ENCODE results near the gene RAB11FIP4.

The RAB11FIP4 gene

DNA sequence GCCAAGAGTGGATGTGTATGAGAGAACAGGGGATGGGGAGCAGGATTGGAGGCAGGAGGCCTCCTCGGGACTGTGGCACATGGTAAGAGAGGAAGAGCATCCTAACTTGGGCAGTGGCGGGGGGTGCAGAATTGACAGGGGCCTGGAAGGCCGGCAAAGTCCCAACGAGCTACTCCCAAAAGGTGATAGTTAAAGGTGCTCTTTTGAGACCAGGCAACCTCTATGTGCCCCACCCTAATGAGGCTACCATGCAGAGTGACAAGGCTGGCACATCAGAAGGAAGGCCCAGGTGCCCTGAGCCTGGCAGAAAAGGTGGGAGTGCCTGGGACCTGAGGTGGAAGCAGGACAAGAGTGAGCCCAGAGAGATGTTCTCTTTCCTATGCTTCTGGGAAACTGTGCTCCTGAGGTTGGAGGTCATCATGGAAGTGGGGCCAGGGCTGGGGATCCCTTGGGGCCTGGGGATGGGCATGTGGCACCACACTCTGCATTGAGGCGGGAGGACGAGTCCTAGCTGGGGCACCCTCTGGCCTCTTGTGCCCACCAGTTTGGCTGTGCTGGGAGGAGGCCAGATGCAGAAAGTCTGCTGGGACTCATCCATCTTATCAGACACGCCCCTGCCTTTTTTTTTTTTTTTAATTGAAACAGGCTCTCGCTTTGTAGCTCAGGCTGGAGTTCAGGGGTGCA, 5.9 kb downstream of the RAB11FIP4 start:
- H3K9ac ChIP-seq (ENCODE audit: low read length) = no peak overlapping the region
- H3K9me3 ChIP-seq (ENCODE audit: control insufficient read depth, insufficient read depth, low read depth, low read length) = no peaks in the 10 kb centered on the region
- H3K4me1 ChIP-seq (ENCODE audit: control insufficient read depth, insufficient read depth, low read length) = peaks cover under 1% of the 10 kb centered on the region; the same call in 1 of the 2 replicates
- H3K4me3 ChIP-seq (ENCODE audit: low read depth, low read length) = no peak overlapping the region
- H3K27ac ChIP-seq (ENCODE audit: low read depth, low read length) = no peak overlapping the region
- H3K27me3 ChIP-seq (ENCODE audit: control insufficient read depth, insufficient read depth, low read length) = peaks cover 21% of the 10 kb centered on the region
- no peaks in the 10 kb centered on the region for H3K36me3 ChIP-seq (ENCODE audit: control insufficient read depth, insufficient read depth, low read length)

DNA sequence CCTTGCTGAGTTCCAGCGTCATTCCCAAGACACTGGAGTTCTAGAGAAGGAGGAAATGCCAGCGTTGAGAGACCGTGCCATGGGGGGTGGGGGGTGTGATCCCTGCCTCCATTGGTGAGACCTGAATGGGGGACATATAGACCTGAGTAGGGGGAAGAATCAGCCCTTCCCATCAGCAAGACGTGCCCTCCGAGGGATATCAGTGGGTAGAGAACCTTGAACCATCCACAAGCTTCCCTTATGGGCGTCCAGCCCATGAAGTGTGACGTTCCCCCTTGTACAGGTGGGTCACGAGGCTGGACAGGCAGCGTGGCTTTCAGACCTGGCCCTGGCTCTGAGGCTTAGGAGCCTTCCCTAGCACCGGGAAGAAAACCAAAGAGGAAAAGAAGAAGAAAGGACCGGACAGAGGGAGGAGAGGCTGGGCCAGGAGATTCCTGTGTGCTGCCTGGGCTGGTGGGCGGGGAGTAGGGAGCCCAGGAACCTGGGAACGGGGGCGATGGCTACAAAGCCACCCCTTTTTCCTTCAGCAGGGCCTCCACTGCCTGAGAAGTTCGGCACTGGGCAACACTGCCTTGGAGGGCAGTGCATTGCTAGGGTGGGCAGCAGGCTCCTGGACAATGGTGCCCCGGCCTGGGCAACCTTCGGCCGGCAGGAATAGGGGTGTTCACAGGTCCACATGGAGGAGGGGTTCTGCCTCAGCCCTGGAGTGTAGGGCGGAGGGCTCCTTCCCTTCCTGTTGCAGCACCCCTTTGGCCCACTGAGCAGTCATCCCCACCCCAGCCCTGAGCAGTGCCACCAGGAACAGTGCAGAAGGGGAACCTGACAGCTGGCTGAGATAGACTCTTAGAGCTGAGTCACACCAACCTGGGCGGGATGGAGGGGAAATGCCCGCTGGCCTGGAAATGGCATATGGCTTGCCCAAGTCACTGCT, 7.2 kb downstream of the RAB11FIP4 start:
- Histone ChIP-seq H3K9me3 (ENCODE audit: control insufficient read depth, insufficient read depth, low read depth, low read length) (no peaks in the 10 kb centered on the region), H3K27ac (ENCODE audit: low read depth, low read length) (no peak overlapping the region), H3K36me3 (ENCODE audit: control insufficient read depth, insufficient read depth, low read length) (no peaks in the 10 kb centered on the region), H3K27me3 (ENCODE audit: control insufficient read depth, insufficient read depth, low read length) (peaks cover 8% of the 10 kb centered on the region; the same call in 1 of the 2 replicates), H3K9ac (ENCODE audit: low read length) (no peak overlapping the region), H3K4me3 (ENCODE audit: low read depth, low read length) (no peak overlapping the region), H3K4me1 (ENCODE audit: control insufficient read depth, insufficient read depth, low read length) (no peaks in the 10 kb centered on the region)

DNA sequence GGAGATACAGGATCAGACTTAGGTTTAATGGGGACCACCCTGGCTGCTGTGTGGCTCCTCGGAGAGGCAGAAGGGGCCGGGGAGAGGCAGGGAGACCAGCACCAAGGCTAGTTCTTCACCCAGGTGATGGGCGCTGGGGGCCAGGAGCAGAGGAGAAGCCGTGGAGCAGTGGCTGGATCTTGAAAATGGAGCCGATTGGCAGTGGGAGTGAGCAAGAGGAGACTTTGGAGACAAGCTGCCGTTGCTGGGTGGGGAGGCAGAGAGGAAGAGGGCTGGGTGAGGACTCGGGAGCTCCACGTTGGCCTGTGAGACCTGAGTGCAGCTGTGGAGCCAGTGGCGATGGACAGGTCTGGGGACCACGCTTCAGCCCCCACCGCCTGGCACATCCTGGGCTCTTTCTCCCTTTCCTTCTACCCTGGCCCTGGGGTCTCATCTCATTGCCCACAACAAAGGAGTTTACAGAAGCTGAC, 9.0 kb downstream of the RAB11FIP4 start:
- Histone ChIP-seq H3K27me3 (ENCODE audit: control insufficient read depth, insufficient read depth, low read length) (no peaks in the 10 kb centered on the region; the same call in 1 of the 2 replicates), H3K36me3 (ENCODE audit: control insufficient read depth, insufficient read depth, low read length) (no peaks in the 10 kb centered on the region), H3K9ac (ENCODE audit: low read length) (no peak overlapping the region), H3K4me1 (ENCODE audit: control insufficient read depth, insufficient read depth, low read length) (no peaks in the 10 kb centered on the region), H3K27ac (ENCODE audit: low read depth, low read length) (no peak overlapping the region), H3K4me3 (ENCODE audit: low read depth, low read length) (no peak overlapping the region), H3K9me3 (ENCODE audit: control insufficient read depth, insufficient read depth, low read depth, low read length) (no peaks in the 10 kb centered on the region)

DNA sequence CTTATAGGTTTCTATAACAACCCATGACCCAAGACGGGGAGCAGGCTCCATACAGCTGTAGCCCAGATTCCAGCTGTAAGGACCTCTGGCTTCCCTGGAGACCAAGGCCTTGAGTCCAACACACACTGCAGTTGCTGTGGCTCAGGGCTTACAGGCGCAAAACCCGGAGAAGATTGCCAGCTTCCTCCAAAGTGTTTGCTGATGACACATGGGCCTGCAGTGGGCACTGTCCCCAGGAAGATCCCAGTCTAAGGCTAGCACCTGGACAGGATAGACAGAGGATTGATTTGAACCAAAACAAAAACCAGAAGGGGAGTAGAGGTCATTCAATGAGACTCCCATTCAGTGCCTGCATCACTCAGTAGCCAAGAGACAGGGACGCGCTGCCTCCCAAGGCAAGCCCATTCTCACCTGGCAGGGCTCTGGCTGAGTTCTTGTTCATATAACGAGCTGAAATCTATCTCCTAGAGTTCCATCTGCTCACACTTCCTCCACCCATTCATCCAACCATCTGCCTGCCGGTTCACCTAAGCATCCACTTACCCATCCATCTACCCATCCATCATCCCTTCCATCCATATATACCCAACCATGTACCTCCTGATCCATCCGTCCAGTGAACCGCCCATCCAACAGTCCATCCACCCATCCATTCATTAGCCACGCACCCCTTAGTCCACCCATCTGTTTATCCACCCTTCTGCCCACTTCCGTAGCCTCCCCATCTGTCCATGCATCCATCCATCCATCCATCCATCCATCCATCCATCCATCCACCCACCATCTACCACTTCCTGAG, 10.2 kb downstream of the RAB11FIP4 start:
- H3K4me1 ChIP-seq (ENCODE audit: control insufficient read depth, insufficient read depth, low read length) = peaks cover 7% of the 10 kb centered on the region; the same call in 1 of the 2 replicates
- H3K4me3 ChIP-seq (ENCODE audit: low read depth, low read length) = no peak overlapping the region
- H3K27ac ChIP-seq (ENCODE audit: low read depth, low read length) = no peak overlapping the region
- H3K27me3 ChIP-seq (ENCODE audit: control insufficient read depth, insufficient read depth, low read length) = no peaks in the 10 kb centered on the region
- no peaks in the 10 kb centered on the region for H3K36me3 ChIP-seq (ENCODE audit: control insufficient read depth, insufficient read depth, low read length)
- no peak overlapping the region for H3K9ac ChIP-seq (ENCODE audit: low read length)
- no peaks in the 10 kb centered on the region for H3K9me3 ChIP-seq (ENCODE audit: control insufficient read depth, insufficient read depth, low read depth, low read length)

DNA sequence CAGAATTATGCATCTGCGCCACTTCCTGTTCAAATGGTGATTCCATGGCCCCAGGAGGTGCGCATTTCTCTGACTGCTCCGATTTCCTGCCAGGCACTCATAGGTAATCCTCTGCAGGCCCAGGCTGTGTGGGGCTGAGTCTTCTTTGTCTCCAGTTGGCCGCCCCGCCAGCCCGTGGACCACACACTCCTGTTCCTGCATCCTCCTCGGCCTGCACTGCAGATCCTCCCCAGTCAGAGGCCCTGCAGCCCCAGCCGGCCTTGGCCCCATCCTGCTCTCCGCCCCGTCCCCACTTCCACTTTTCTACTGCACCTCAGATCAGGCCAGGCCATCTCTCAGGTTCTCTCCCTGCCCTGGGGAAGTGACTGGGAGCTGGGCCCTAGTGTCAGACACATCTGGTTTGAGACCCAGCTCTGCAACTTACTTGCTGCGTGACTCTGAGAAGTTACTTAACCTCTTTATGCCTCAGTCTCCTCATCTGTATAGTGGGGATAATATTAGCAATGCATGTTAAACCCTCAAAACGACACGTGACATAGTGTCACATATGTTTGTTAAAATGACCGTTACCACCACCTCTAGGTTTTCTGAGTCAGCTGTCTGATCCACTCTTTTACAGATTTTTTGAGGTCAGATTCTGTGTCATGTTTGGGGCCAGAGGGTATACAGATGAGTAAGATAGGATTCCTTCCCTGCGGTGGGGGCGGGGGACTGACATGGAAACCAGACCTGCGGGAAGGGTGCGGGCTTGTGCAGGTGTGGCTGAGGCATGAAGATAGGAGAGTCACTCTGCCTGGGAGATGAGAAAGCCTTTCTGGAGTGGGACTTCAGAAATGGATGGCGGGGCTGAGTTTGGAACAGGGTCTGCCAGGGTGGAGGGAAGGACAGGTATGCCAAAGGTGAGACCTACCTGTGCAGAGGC, 12.8 kb downstream of the RAB11FIP4 start:
- H3K9me3 ChIP-seq (ENCODE audit: control insufficient read depth, insufficient read depth, low read depth, low read length) = no peaks in the 10 kb centered on the region
- no peak overlapping the region for H3K9ac ChIP-seq (ENCODE audit: low read length)
- H3K36me3 ChIP-seq (ENCODE audit: control insufficient read depth, insufficient read depth, low read length) = no peaks in the 10 kb centered on the region
- H3K27ac ChIP-seq (ENCODE audit: low read depth, low read length) = no peak overlapping the region
- no peak overlapping the region for H3K4me3 ChIP-seq (ENCODE audit: low read depth, low read length)
- H3K4me1 ChIP-seq (ENCODE audit: control insufficient read depth, insufficient read depth, low read length) = peaks cover 7% of the 10 kb centered on the region; the same call in 1 of the 2 replicates
- H3K27me3 ChIP-seq (ENCODE audit: control insufficient read depth, insufficient read depth, low read length) = no peaks in the 10 kb centered on the region

DNA sequence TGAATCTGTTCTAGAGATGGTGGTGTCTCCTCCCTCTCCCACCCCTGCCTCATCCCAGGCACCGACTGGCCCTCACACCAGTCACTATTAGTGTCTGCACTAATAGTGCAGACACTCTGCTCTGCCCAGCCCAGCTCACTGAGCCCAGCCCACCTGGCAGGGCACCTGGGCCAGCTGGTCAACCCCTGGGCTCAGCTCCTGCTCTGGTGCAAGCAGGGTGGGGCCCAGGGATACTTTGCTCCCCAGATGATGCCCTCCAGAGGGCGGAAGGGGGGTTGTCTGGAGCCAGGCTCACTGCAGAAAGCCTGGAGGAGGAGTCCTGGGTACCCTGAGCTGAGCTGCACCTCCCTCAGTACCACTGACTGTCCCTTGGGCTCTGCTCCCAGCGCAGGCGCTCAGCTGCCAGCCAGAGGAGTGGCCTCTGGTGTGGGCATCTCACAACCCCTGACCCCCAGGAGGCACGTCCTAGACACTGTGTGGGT, 14.5 kb downstream of the RAB11FIP4 start:
- Histone ChIP-seq H3K4me3 (ENCODE audit: low read depth, low read length) (no peak overlapping the region), H3K9ac (ENCODE audit: low read length) (no peak overlapping the region), H3K27ac (ENCODE audit: low read depth, low read length) (no peak overlapping the region), H3K9me3 (ENCODE audit: control insufficient read depth, insufficient read depth, low read depth, low read length) (no peaks in the 10 kb centered on the region), H3K4me1 (ENCODE audit: control insufficient read depth, insufficient read depth, low read length) (peaks cover 7% of the 10 kb centered on the region; the same call in 1 of the 2 replicates), H3K36me3 (ENCODE audit: control insufficient read depth, insufficient read depth, low read length) (no peaks in the 10 kb centered on the region), H3K27me3 (ENCODE audit: control insufficient read depth, insufficient read depth, low read length) (no peaks in the 10 kb centered on the region)

DNA sequence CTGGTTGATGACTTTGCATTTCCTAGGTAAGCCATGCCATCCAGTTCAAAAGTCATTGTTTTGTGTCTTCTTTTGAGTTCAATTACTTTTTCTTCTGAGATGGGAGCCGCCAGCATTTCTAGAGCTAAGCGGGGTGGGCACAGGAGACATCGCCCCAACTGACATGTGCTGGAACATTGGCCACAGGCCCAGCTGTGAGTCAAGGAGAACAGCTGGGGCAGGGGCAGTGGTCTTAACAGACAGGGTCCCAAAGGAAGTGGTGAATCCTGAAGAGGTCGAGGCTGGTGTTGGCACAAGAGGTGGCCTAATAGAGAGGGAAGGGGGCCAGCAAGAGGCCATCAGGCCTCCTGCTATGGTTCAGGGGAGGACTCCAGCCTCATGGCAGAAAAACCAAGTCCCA, 17.1 kb downstream of the RAB11FIP4 start:
- Histone ChIP-seq H3K27ac (ENCODE audit: low read depth, low read length) (no peak overlapping the region), H3K9me3 (ENCODE audit: control insufficient read depth, insufficient read depth, low read depth, low read length) (no peaks in the 10 kb centered on the region), H3K4me1 (ENCODE audit: control insufficient read depth, insufficient read depth, low read length) (peaks cover 10% of the 10 kb centered on the region), H3K9ac (ENCODE audit: low read length) (no peak overlapping the region), H3K36me3 (ENCODE audit: control insufficient read depth, insufficient read depth, low read length) (no peaks in the 10 kb centered on the region), H3K27me3 (ENCODE audit: control insufficient read depth, insufficient read depth, low read length) (no peaks in the 10 kb centered on the region), H3K4me3 (ENCODE audit: low read depth, low read length) (no peak overlapping the region)

DNA sequence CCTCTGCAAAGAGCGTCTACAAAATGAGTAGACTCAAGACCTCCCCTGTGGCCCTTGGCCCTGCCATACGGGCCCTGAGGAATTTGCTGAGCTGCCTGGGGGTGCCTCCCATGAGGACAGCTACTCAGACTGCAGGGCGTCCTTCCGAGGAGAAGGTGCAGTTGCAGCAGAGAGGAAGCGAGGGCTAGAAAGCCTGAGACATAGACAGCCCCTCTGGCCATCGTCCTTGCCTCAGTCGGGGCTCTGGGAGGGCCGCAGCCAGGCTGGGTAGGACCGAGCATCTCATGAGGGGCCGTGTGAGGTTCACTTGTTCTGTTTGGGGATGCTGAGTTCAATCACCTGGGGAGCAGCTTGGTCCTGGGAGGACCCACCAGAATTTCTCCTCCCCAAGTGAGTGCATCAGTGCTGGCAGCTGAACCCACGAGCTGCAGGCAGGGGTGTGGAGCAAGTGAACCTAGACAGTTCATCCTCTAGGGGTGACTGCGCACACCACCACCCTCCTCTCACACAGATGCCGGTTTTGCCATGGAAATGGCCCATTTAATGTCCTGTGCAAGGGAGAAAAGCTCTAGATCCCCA, 20.3 kb downstream of the RAB11FIP4 start:
- no peak overlapping the region for H3K4me3 ChIP-seq (ENCODE audit: low read depth, low read length)
- H3K9ac ChIP-seq (ENCODE audit: low read length) = no peak overlapping the region
- no peak overlapping the region for H3K27ac ChIP-seq (ENCODE audit: low read depth, low read length)
- no peaks in the 10 kb centered on the region for H3K27me3 ChIP-seq (ENCODE audit: control insufficient read depth, insufficient read depth, low read length)
- no peaks in the 10 kb centered on the region for H3K36me3 ChIP-seq (ENCODE audit: control insufficient read depth, insufficient read depth, low read length)
- no peaks in the 10 kb centered on the region for H3K9me3 ChIP-seq (ENCODE audit: control insufficient read depth, insufficient read depth, low read depth, low read length)
- peaks cover 13% of the 10 kb centered on the region for H3K4me1 ChIP-seq (ENCODE audit: control insufficient read depth, insufficient read depth, low read length)

DNA sequence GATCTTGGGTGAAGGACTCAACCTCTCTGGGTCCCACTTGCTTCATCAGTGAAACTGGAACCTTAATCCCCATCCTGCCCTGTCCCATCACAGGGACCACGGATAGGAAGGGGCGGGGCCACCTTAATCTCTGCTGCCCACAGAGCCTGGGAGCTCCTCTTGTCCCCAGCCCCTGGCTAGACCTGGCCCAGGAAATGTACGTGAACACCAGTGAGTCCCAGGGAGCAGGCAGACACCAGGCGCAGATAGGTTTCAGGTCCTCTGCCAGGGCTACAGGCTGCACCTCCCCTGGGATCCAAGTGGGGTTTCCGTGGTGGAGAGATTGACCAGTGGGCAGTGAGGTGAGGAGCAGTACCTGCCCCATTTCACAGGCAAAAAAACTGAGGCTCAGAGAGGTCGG, 21.0 kb downstream of the RAB11FIP4 start:
- Histone ChIP-seq H3K27me3 (ENCODE audit: control insufficient read depth, insufficient read depth, low read length) (no peaks in the 10 kb centered on the region), H3K27ac (ENCODE audit: low read depth, low read length) (no peak overlapping the region), H3K9me3 (ENCODE audit: control insufficient read depth, insufficient read depth, low read depth, low read length) (no peaks in the 10 kb centered on the region), H3K9ac (ENCODE audit: low read length) (no peak overlapping the region), H3K4me1 (ENCODE audit: control insufficient read depth, insufficient read depth, low read length) (peaks cover 13% of the 10 kb centered on the region), H3K4me3 (ENCODE audit: low read depth, low read length) (no peak overlapping the region), H3K36me3 (ENCODE audit: control insufficient read depth, insufficient read depth, low read length) (no peaks in the 10 kb centered on the region)
